Stomach (tissue), 4 donors: ENCODE measurements around the gene LCN6.

ENCODE experiments used
- CTCF ChIP-seq, 7 experiments: fragments of 450-650 bp in 4 of 7; fragments of 200-600 bp in 3 of 7; sonication (generic) in 3 of 7; IDR thresholded peaks; one replicate each; pipeline ENCODE4 v1.5.1; 2016 to 2019; ENCODE audit warnings: antibody characterized with exemption in 7 of 7, control low read depth in 2 of 7, mild to moderate bottlenecking in 1 of 7
- POLR2A ChIP-seq, 4 donors: fragments of 450-650 bp; IDR thresholded peaks; one replicate each; pipeline ENCODE4 v1.6.1; 2016; ENCODE audit warnings: antibody characterized with exemption in 4 of 4, control low read depth in 2 of 4, mild to moderate bottlenecking in 1 of 4, moderate library complexity in 1 of 4
- POLR2AphosphoS5 ChIP-seq, 3 donors: sonication (generic); formaldehyde crosslinking; IDR thresholded peaks; one replicate each; pipeline ENCODE4 v1.6.1; 2016; ENCODE audit warnings: antibody characterized with exemption in 3 of 3

GRCh38 chr9:136717399-136717798 is 30.9 kb downstream of the LCN6 start:
- TF ChIP-seq POLR2AphosphoS5 (IDR thresholded peaks at IDR 0.05) (no peak), CTCF (IDR thresholded peaks at IDR 0.05) (no peak), POLR2A (IDR thresholded peaks at IDR 0.05) (no peak)
